SIG-M5 treated with dmso at 0.1 percent for 504 hours (cell line): Measurements from ENCODE around the gene XRCC2.

Experiments used
- DNase-seq: peaks from one replicate; lab custom pipeline; 2025; ENCODE audit not compliant: unreplicated experiment; lab: John Stamatoyannopoulos, UW

XRCC2 gene

GRCh38 chr7:152617056-152617455 lies 58.9 kb downstream of the XRCC2 start:
- DNase-seq, result peak; percentile 4

GRCh38 chr7:152615031-152615741 lies 60.8 kb downstream of the XRCC2 start:
- DNase-seq, result no peak

- no peak for DNase-seq
Measured at GRCh38 chr7:152608656-152609055, 67.3 kb downstream of the XRCC2 start.

- no peak for DNase-seq
Measured at GRCh38 chr7:152608208-152608607, 67.7 kb downstream of the XRCC2 start.

- DNase-seq, result no peak
Measured at GRCh38 chr7:152607007-152607406, 68.9 kb downstream of the XRCC2 start.

GRCh38 chr7:152602962-152603361 lies 73.0 kb downstream of the XRCC2 start:
- DNase-seq, result no peak

- no peak for DNase-seq
Measured at GRCh38 chr7:152601305-152601798, 74.6 kb downstream of the XRCC2 start.

- DNase-seq, result no peak
Measured at GRCh38 chr7:152600266-152600665, 75.7 kb downstream of the XRCC2 start.

GRCh38 chr7:152597507-152597906 lies 78.4 kb downstream of the XRCC2 start:
- DNase-seq, result no peak

GRCh38 chr7:152596824-152597223 lies 79.1 kb downstream of the XRCC2 start:
- DNase-seq, result no peak
